Naive thymus-derived CD8-positive, alpha-beta T cell (primary cell): ENCODE results near the gene THOC6. TPM values are rescaled to one million over a fixed set of nuclear protein-coding genes. Genes with fewer than 3 reads are reported as not detected.

Source experiments
- ATAC-seq, 2 donors: fragments of 150-1000 bp; cut with Tn5 transposase in 1 of 2; sonication (Bioruptor Pico), chemical (Tn5 transposase) in 1 of 2; 1 replicate in 1 of 2; 2 replicates in 1 of 2; pipeline ENCODE4 v1.10.0; 2021; ENCODE audit warnings: mild to moderate bottlenecking in 2 of 2, moderate library complexity in 2 of 2
- POLR2A ChIA-PET: fragments of 350-600 bp; sonication (Branson Sonifier 250); formaldehyde crosslinking; loops from one replicate; lab custom pipeline; 2021; ENCODE audit warnings: antibody characterized with exemption; lab: Charles Lee
- DNase-seq, 10 donors: peaks; one replicate each; pipeline versions ENCODE4 v3.0.0 to v3.0.0-alpha.2; 2020 to 2022
- H3K27ac Mint-ChIP-seq, 10 donors: one replicate each; pipeline ENCODE4 v1.8.0; 2020 to 2022; ENCODE audit warnings: mild to moderate bottlenecking in 10 of 10, mixed read lengths in 10 of 10, moderate library complexity in 4 of 10, inconsistent platforms in 1 of 10
- H3K27me3 Mint-ChIP-seq, 5 donors: one replicate each; pipeline ENCODE4 v1.8.0; 2021 to 2022; ENCODE audit warnings: mixed read lengths in 5 of 5
- H3K36me3 Mint-ChIP-seq, 3 donors: one replicate each; pipeline ENCODE4 v1.8.0; 2020 to 2022; ENCODE audit warnings: mixed read lengths in 3 of 3, mild to moderate bottlenecking in 2 of 3, inconsistent platforms in 1 of 3
- H3K4me1 Mint-ChIP-seq, 4 donors: one replicate each; pipeline ENCODE4 v1.8.0; 2021 to 2022; ENCODE audit warnings: mixed read lengths in 4 of 4
- H3K4me3 Mint-ChIP-seq, 10 donors: one replicate each; pipeline ENCODE4 v1.8.0; 2020 to 2022; ENCODE audit warnings: mild to moderate bottlenecking in 10 of 10, mixed read lengths in 10 of 10, moderate library complexity in 6 of 10, inconsistent platforms in 1 of 10
- H3K9me3 Mint-ChIP-seq, 9 donors: one replicate each; pipeline ENCODE4 v1.8.0; 2020 to 2022; ENCODE audit warnings: mixed read lengths in 9 of 9, mild to moderate bottlenecking in 3 of 9, inconsistent platforms in 1 of 9, moderate library complexity in 1 of 9
- polyA plus RNA-seq, 3 donors: library from polyadenylated mRNA; unstranded; fragments of 300-500 nt; fragmentation: Illumina TruSeq; gene quantifications; one replicate each; pipeline ENCODE4 v1.2.3, GENCODE V29; 2021
- total RNA-seq, 8 experiments: library from RNA in 2 of 8; stranded (reverse) in 2 of 8; gene quantifications; one replicate each; pipeline ENCODE4 v1.2.3 and lab custom pipeline; 2021 to 2026

Gene THOC6
- 10 to 100 TPM; 24.2 to 24.9 TPM for total RNA-seq
- 10 to 100 TPM; 45.2 to 59.0 (median 58.8) TPM for polyA plus RNA-seq
- 18.8 to 71.7 (median 29.9) reads per million in 6 experiments for total RNA-seq (lab: John Stamatoyannopoulos, UW)

- H3K9me3 Mint-ChIP-seq = no peaks in the 10 kb centered on the region
- peaks cover 25 to 63% (median 61%) of the 10 kb centered on the region in 4 donors for H3K4me1 Mint-ChIP-seq
- H3K27me3 Mint-ChIP-seq = peaks cover 0 to 5% (median 2%) of the 10 kb centered on the region in 5 donors
- peak; percentile 75 to 87 for ATAC-seq
- H3K4me3 Mint-ChIP-seq = peak within 1 kb of the TSS; percentile 76 to 97 (median 92)
- H3K27ac Mint-ChIP-seq = peak within 1 kb of the TSS; percentile 81 to 99 (median 97)
- POLR2A ChIA-PET = interaction anchor here (0.6 to 15.2 kb wide), 8 partner anchors 8 to 281 kb away, joined by 3 to 170 read pairs (median 3); partner anchors contain the start of genes CLDN9, TIGD7 and ZNF75A
- DNase-seq = peak; percentile 88 to 97 (median 94)
- peaks cover 0 to 18% (median 0%) of the 10 kb centered on the region in 3 donors for H3K36me3 Mint-ChIP-seq
These were observed at the start of gene THOC6, which contains the start of gene HCFC1R1 for GRCh38 chr16:3023669-3024478. THOC6 (plus strand) TSS chr16:3024035; CDS start chr16:3024327, 292 bp downstream. HCFC1R1 (minus strand) TSS chr16:3023942; CDS start chr16:3023941, 1 bp downstream.

DNA sequence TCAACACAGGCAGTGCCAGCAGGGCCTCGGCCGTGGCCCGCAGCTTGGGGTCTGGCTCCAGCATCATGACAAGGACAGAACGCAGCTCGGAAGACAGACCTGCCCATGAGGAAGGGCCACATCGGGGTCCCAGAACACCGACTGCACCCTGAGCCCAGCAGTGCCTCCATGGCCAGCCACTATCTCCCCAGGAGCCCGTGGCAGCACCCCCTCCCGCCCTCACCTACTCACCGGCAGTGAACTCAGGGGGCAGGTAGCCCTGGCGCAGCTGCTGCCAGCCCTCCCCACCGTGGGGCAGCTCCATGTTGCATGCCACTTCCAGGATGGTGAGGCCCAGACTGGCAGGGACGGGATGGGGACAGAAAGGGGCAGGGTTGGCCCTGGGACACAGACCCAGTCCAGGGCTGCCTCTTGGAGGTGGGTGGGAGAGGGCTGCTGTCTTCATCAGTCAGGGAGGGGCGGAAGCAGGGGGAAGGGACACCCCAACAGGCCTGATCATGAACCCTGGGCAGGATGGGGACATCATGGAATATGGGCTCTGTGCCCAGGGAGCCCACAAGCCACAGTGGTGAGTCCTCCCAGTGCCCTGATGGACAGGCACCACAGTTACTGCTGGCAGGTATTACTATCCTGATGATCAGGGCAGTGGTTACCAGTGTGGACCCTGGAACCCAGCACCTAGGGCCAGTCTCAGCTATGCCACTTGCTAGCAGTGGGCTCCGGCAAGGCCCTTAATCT lies 49.3 kb upstream of the THOC6 start:
- peaks cover 0 to 7% (median 5%) of the 10 kb centered on the region in 4 donors for H3K4me1 Mint-ChIP-seq
- no peaks in the 10 kb centered on the region for H3K36me3 Mint-ChIP-seq
- no peak for DNase-seq
- no peaks in the 10 kb centered on the region for H3K9me3 Mint-ChIP-seq
- H3K4me3 Mint-ChIP-seq = no peak overlapping the region
- H3K27me3 Mint-ChIP-seq = peaks cover 0 to 28% (median 14%) of the 10 kb centered on the region in 5 donors
- POLR2A ChIA-PET = no interaction called here
- no peak overlapping the region for H3K27ac Mint-ChIP-seq
- no peak for ATAC-seq

GRCh38 chr16:2975161-2975795 lies 48.6 kb upstream of the THOC6 start:
- no peak for DNase-seq
- H3K9me3 Mint-ChIP-seq = no peaks in the 10 kb centered on the region
- no peaks in the 10 kb centered on the region for H3K36me3 Mint-ChIP-seq
- ATAC-seq = no peak
- no peak overlapping the region for H3K27ac Mint-ChIP-seq
- H3K4me1 Mint-ChIP-seq = peaks cover 0 to 8% (median 5%) of the 10 kb centered on the region in 4 donors
- peaks cover 0 to 27% (median 14%) of the 10 kb centered on the region in 5 donors for H3K27me3 Mint-ChIP-seq
- H3K4me3 Mint-ChIP-seq = no peak overlapping the region
- POLR2A ChIA-PET = no interaction called here

DNA sequence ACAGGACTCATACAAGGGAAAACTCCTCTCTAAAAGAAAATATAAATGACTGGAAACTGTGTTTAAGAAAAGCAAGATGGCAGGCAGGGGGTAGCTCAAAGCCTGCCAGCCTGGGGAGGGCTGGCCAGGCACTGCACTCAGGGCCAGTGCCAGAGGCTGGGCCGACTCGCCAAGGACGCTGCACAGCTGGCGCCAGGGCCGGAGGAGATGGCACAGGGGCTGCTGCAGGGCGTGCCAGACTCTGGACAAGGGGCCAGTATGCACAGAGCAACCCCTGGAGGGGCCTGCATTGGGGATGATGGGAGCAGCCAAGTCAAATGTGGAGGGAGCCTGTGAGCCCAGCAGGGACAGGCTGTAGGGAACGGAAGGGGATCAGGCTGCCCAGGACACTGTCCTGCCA lies 47.6 kb upstream of the THOC6 start:
- H3K4me3 Mint-ChIP-seq = no peak overlapping the region
- peaks cover 4 to 7% (median 5%) of the 10 kb centered on the region in 4 donors for H3K4me1 Mint-ChIP-seq
- POLR2A ChIA-PET = no interaction called here
- no peaks in the 10 kb centered on the region for H3K9me3 Mint-ChIP-seq
- ATAC-seq = no peak
- no peak for DNase-seq
- no peak overlapping the region for H3K27ac Mint-ChIP-seq
- H3K27me3 Mint-ChIP-seq = peaks cover 0 to 17% (median 8%) of the 10 kb centered on the region in 5 donors
- H3K36me3 Mint-ChIP-seq = no peaks in the 10 kb centered on the region

- POLR2A ChIA-PET = interaction anchor here (1.2 kb wide), 1 partner anchor 15 kb away, joined by 4 read pairs; no protein-coding TSS in a partner anchor
- Mint-ChIP-seq H3K9me3 (no peaks in the 10 kb centered on the region), H3K27me3 (peaks cover 0 to 13% (median 6%) of the 10 kb centered on the region in 5 donors), H3K36me3 (no peaks in the 10 kb centered on the region), H3K4me1 (peaks cover 4 to 10% (median 7%) of the 10 kb centered on the region in 4 donors), H3K27ac (no peak overlapping the region), H3K4me3 (no peak overlapping the region)
- ATAC-seq = no peak
- DNase-seq = no peak
These were observed 47.2 kb upstream of the THOC6 start for GRCh38 chr16:2976673-2977072.

GRCh38 chr16:2977440-2977839 lies 46.4 kb upstream of the THOC6 start:
- Mint-ChIP-seq H3K4me1 (peaks cover 0 to 18% (median 11%) of the 10 kb centered on the region in 4 donors), H3K27ac (no peak overlapping the region), H3K4me3 (no peak overlapping the region), H3K9me3 (no peaks in the 10 kb centered on the region), H3K36me3 (no peaks in the 10 kb centered on the region), H3K27me3 (peaks cover 0 to 7% (median 0%) of the 10 kb centered on the region in 5 donors)
- DNase-seq (no peak), ATAC-seq (no peak)
- POLR2A ChIA-PET = interaction anchor here (0.8 to 1.2 kb wide), 2 partner anchors 12 to 15 kb away, joined by 3 to 4 read pairs; no protein-coding TSS in a partner anchor

- POLR2A ChIA-PET = interaction anchor here (0.8 to 1.9 kb wide), 7 partner anchors 10 to 155 kb away, joined by 3 to 14 read pairs (median 5); partner anchors contain the start of genes KREMEN2, PAQR4 and ZNF213
- Mint-ChIP-seq H3K4me3 (peak overlapping the region in 8 of 10 donors; percentile 18 to 84 (median 64)), H3K27ac (peak overlapping the region in 1 of 10 donors; percentile 56), H3K4me1 (peaks cover 0 to 25% (median 15%) of the 10 kb centered on the region in 4 donors), H3K9me3 (no peaks in the 10 kb centered on the region), H3K27me3 (peaks cover 0 to 7% (median 0%) of the 10 kb centered on the region in 5 donors), H3K36me3 (no peaks in the 10 kb centered on the region)
- no peak for DNase-seq
- no peak for ATAC-seq
These were observed 44.1 kb upstream of the THOC6 start for GRCh38 chr16:2979669-2980226.

GRCh38 chr16:2980227-2981176 lies 43.3 kb upstream of the THOC6 start, which contains the start of gene PKMYT1:
PKMYT1 (minus strand) TSS chr16:2980446; CDS start chr16:2979657, 789 bp downstream.
- DNase-seq (peak; percentile 89 to 99 (median 95)), ATAC-seq (peak; percentile 91 to 96)
- Mint-ChIP-seq H3K9me3 (no peaks in the 10 kb centered on the region), H3K27me3 (peaks cover 0 to 7% (median 0%) of the 10 kb centered on the region in 5 donors), H3K36me3 (no peaks in the 10 kb centered on the region), H3K4me1 (peaks cover 0 to 25% (median 15%) of the 10 kb centered on the region in 4 donors), H3K27ac (peak within 1 kb of the TSS; percentile 44 to 87 (median 82)), H3K4me3 (peak within 1 kb of the TSS; percentile 61 to 87 (median 80))
- POLR2A ChIA-PET = interaction anchor here (0.6 to 1.9 kb wide), 16 partner anchors 9 to 1004 kb away, joined by 3 to 14 read pairs (median 4); partner anchors contain the start of genes KREMEN2, PAQR4, SLX4 and ZNF213

DNA sequence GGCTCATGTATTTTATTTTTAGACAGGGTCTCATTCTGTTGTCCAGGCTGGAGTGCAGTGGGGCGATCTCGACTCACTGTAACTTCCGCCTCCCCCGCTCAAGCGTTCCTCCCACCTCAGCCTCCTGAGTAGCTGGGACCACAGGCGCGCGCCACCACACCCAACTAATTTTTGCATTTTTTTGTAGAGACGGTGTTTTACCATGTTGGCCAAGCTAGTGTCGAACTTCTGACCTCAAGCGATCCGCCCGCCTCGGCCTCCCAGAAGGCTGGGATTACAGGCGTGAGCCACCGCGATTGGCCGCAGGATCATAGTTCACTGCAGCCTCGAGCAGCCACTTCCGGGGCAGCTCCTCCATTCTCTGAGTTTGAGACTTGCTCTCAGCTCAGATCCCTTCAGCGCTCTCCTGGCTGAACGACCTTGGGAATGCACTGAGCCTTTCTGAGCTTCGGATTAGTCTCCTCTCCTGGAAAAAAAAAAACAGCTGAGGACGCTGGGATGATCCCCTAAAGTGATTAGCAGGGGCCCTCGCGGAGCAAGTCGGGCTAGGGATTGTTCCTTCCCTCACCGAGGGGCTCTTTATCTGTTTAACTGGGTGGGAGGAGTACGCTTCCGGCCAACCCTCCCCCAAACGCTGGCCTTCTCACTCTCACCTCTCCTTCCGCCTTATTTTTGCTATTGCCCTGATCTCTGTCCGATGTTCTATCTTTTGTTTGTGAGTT lies 42.5 kb upstream of the THOC6 start:
- H3K36me3 Mint-ChIP-seq = no peaks in the 10 kb centered on the region
- peaks cover 0 to 7% (median 0%) of the 10 kb centered on the region in 5 donors for H3K27me3 Mint-ChIP-seq
- H3K4me3 Mint-ChIP-seq = peak overlapping the region; percentile 57 to 87 (median 80)
- H3K4me1 Mint-ChIP-seq = peaks cover 0 to 25% (median 15%) of the 10 kb centered on the region in 4 donors
- POLR2A ChIA-PET = interaction anchor here (1.0 to 1.9 kb wide), 9 partner anchors 9 to 40 kb away, joined by 3 to 14 read pairs (median 5); partner anchors contain the start of genes KREMEN2 and PAQR4
- ATAC-seq (no peak), DNase-seq (no peak)
- H3K27ac Mint-ChIP-seq = peak overlapping the region; percentile 62 to 91 (median 84)
- no peaks in the 10 kb centered on the region for H3K9me3 Mint-ChIP-seq

DNA sequence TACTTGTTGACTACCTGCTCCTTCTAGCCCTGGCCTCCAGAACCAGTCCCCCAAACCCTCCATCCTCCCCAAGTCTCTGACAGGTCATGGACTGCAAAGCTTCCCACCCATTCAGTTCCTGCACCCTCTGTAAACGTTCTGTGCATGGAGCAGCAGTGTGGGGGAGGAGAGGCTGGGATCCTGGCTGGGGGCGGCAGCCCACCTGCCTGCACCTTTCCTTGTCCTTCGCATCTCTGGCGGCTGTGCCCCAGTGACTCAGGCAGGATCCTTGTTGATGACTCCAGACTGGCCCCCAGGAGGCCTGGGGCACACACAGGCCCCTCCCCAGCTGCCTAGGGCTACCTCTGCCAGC lies 42.0 kb upstream of the THOC6 start:
- peak overlapping the region in 6 of 10 donors; percentile 67 to 91 (median 84) for H3K27ac Mint-ChIP-seq
- ATAC-seq (no peak), DNase-seq (no peak)
- H3K27me3 Mint-ChIP-seq = peaks cover 0 to 5% (median 0%) of the 10 kb centered on the region in 5 donors
- peak overlapping the region; percentile 57 to 87 (median 80) for H3K4me3 Mint-ChIP-seq
- peaks cover 0 to 25% (median 15%) of the 10 kb centered on the region in 4 donors for H3K4me1 Mint-ChIP-seq
- H3K36me3 Mint-ChIP-seq = no peaks in the 10 kb centered on the region
- H3K9me3 Mint-ChIP-seq = no peaks in the 10 kb centered on the region
- POLR2A ChIA-PET = interaction anchor here (1.4 to 1.6 kb wide), 3 partner anchors 8 to 38 kb away, joined by 3 to 6 read pairs (median 4); no protein-coding TSS in a partner anchor
